Endothelial cell of umbilical vein (primary cell): Measurements from ENCODE around the gene HLA-DMA. TPM values are rescaled to one million over a fixed set of nuclear protein-coding genes. Genes with fewer than 3 reads are reported as not detected.

Experiments used
- BruUV-seq: library from RNA; stranded (reverse); fragments of 400-500 nt; replicated peaks from 2 replicates; lab custom pipeline; 2021; lab: Mats Ljungman, UMichigan
- CTCF ChIA-PET: fragments of 300-600, 350-600 bp; sonication (Branson Sonifier 250); formaldehyde crosslinking; loops from one replicate; lab custom pipeline; 2021; ENCODE audit warnings: antibody characterized with exemption, inconsistent platforms; lab: Charles Lee
- POLR2A ChIA-PET: fragments of 300-600, 350-600 bp; sonication (Branson Sonifier 250); formaldehyde crosslinking; loops from one replicate; lab custom pipeline; 2021; ENCODE audit warnings: antibody characterized with exemption, inconsistent platforms; lab: Charles Lee
- DNase-seq: peaks from one replicate; pipeline ENCODE4 v3.0.0-alpha.2; 2011; ENCODE audit warnings: low read depth, low spot score
- FAIRE-seq: peaks from 2 replicates; lab custom pipeline; 2011; peaks lifted over from hg19 to GRCh38; lab: Jason Lieb, UNC
- H2AFZ ChIP-seq: 2 replicates; pipeline ENCODE4 v1.6.0; 2012; ENCODE audit warnings: low read depth, low read length, control low read depth, inconsistent platforms
- H3K27ac ChIP-seq: 2 replicates; pipeline ENCODE4 v1.5.1; 2011; ENCODE audit warnings: low read depth, mild to moderate bottlenecking, control low read depth, low read length, moderate library complexity; ENCODE audit not compliant: insufficient read depth
- H3K27me3 ChIP-seq, 2 experiments: 2 replicates each; pipeline versions ENCODE4 v1.6.0 to v1.6.1; 2011; ENCODE audit warnings: low read length in 2 of 2, mixed read lengths in 1 of 2; ENCODE audit not compliant: control insufficient read depth in 2 of 2, insufficient read depth in 2 of 2
- H3K36me3 ChIP-seq, 2 experiments: 2 replicates in 1 of 2; 3 replicates in 1 of 2; pipeline ENCODE4 v1.5.1; 2011; ENCODE audit warnings: low read length in 2 of 2, mild to moderate bottlenecking in 1 of 2, moderate library complexity in 1 of 2; ENCODE audit not compliant: control insufficient read depth in 2 of 2, insufficient read depth in 2 of 2; ENCODE audit errors: extremely low read depth in 1 of 2
- H3K4me1 ChIP-seq: 3 replicates; pipeline ENCODE4 v1.5.1; 2011; ENCODE audit warnings: mild to moderate bottlenecking, low read length; ENCODE audit not compliant: control insufficient read depth, insufficient read depth; ENCODE audit errors: extremely low read depth
- H3K4me2 ChIP-seq: 2 replicates; pipeline ENCODE4 v1.6.1; 2011; ENCODE audit warnings: low read length, control low read depth, mixed read lengths; ENCODE audit not compliant: insufficient read depth
- H3K4me3 ChIP-seq, 3 experiments: fragments of 200-600 bp in 1 of 3; sonication (generic), shearing (Covaris generic) in 1 of 3; replicated peaks in 1 of 3; 2 replicates each; pipeline ENCODE4 v1.5.1; 2011 to 2016; ENCODE audit warnings: control low read depth in 3 of 3, low read length in 3 of 3, mild to moderate bottlenecking in 2 of 3, inconsistent platforms in 1 of 3, low read depth in 1 of 3, moderate library complexity in 1 of 3; ENCODE audit not compliant: insufficient read depth in 1 of 3
- H3K79me2 ChIP-seq: 2 replicates; pipeline ENCODE4 v1.6.0; 2012; ENCODE audit warnings: low read length, inconsistent platforms; ENCODE audit not compliant: control insufficient read depth, insufficient read depth
- H3K9ac ChIP-seq: replicated peaks from 2 replicates; pipeline ENCODE3; 2011; ENCODE audit warnings: low read length, control low read depth; ENCODE audit not compliant: insufficient read depth; ENCODE audit errors: extremely low read depth
- H3K9me1 ChIP-seq: replicated peaks from 3 replicates; pipeline ENCODE4 v1.6.0; 2011; ENCODE audit warnings: mild to moderate bottlenecking, low read length; ENCODE audit not compliant: control insufficient read depth, insufficient read depth; ENCODE audit errors: extremely low read depth
- H3K9me3 ChIP-seq: replicated peaks from 2 replicates; pipeline ENCODE4 v1.5.1; 2012; ENCODE audit warnings: low read length, inconsistent platforms; ENCODE audit not compliant: control insufficient read depth, insufficient read depth
- H4K20me1 ChIP-seq: replicated peaks from 2 replicates; pipeline ENCODE3; 2011; ENCODE audit warnings: mild to moderate bottlenecking, low read length; ENCODE audit not compliant: control insufficient read depth, insufficient read depth; ENCODE audit errors: extremely low read depth
- CTCF ChIP-seq, 2 donors: IDR thresholded peaks; 1 replicate in 1 of 2; 2 replicates in 1 of 2; pipeline ENCODE4 v1.5.1; 2011; ENCODE audit warnings: low read length in 2 of 2, mild to moderate bottlenecking in 2 of 2, moderate library complexity in 2 of 2, control low read depth in 1 of 2, inconsistent platforms in 1 of 2, low read depth in 1 of 2; ENCODE audit not compliant: insufficient read depth in 1 of 2; ENCODE audit errors: extremely low read depth in 1 of 2
- EZH2 ChIP-seq: IDR thresholded peaks from 2 replicates; pipeline ENCODE4 v1.6.1; 2012; ENCODE audit warnings: borderline replicate concordance, low read depth, mild to moderate bottlenecking, moderate library complexity, low read length, inconsistent platforms; ENCODE audit not compliant: severe bottlenecking
- FOS ChIP-seq: IDR thresholded peaks from 2 replicates; pipeline ENCODE4 v1.6.1; 2011; ENCODE audit warnings: mild to moderate bottlenecking, low read length, moderate library complexity, borderline replicate concordance; ENCODE audit not compliant: insufficient read depth
- GATA2 ChIP-seq: IDR thresholded peaks from 2 replicates; pipeline ENCODE4 v1.7.0; 2011; ENCODE audit warnings: low read depth, mild to moderate bottlenecking, moderate library complexity, mixed read lengths, low read length; ENCODE audit not compliant: insufficient read length, insufficient read depth
- JUN ChIP-seq: IDR thresholded peaks from 2 replicates; pipeline ENCODE4 v1.6.1; 2011; ENCODE audit warnings: borderline replicate concordance, low read depth; ENCODE audit not compliant: insufficient read length, insufficient read depth
- MAX ChIP-seq: IDR thresholded peaks from 2 replicates; pipeline ENCODE4 v1.6.1; 2011; ENCODE audit not compliant: insufficient read depth, insufficient read length
- MYC ChIP-seq: IDR thresholded peaks from one replicate; pipeline ENCODE4 v1.6.1; 2011; ENCODE audit warnings: mild to moderate bottlenecking, low read depth, low read length
- POLR2A ChIP-seq: IDR thresholded peaks from 2 replicates; pipeline ENCODE4 v1.6.1; 2012; ENCODE audit warnings: low read depth, mild to moderate bottlenecking, control low read depth, low read length
- POLR2AphosphoS5 ChIP-seq: IDR thresholded peaks from 2 replicates; pipeline ENCODE4 v1.6.1; 2012; ENCODE audit warnings: low read depth, mild to moderate bottlenecking, control low read depth, low read length, moderate library complexity; ENCODE audit not compliant: insufficient read depth
- dilution Hi-C: fragments of 300-500 bp; cut with MboI; formaldehyde crosslinking; loops from one replicate; pipeline ENCODE4 v1.15.0; 2019; ENCODE audit warnings: low sequenced_read_pairs; ENCODE audit not compliant: extremely low pct_ligation_motif_present
- intact Hi-C: fragments of 100-400 bp; cut with micrococcal nuclease; formaldehyde crosslinking; loops from one replicate; pipeline ENCODE4 v1.10.0; 2022
- polyA plus RNA-seq, 4 experiments: library from polyadenylated mRNA; depleted of rRNA in 3 of 4; stranded (reverse) in 3 of 4; unstranded in 1 of 4; fragments of >200 nt; gene quantifications; 2 replicates each; pipeline versions ENCODE4 v1.2.1 to v1.2.3, GENCODE V29; 2011 to 2012; ENCODE audit warnings: missing spikeins in 1 of 4
- total RNA-seq: library from RNA; stranded (reverse); gene quantifications from 2 replicates; pipeline ENCODE4 v1.2.3, GENCODE V29; 2021

The HLA-DMA gene
- total and polyA plus RNA-seq, 2 donors (not counting 3 experiments of a cell fraction or from before 2014, with no cell fraction given), result 1.2 to 7.7 TPM

- no peak overlapping the region for H2AFZ ChIP-seq
- CTCF ChIA-PET, result interaction anchor here (0.6 to 8.5 kb wide), 5 partner anchors 12 to 68 kb away, joined by 3 to 580 read pairs (median 59); partner anchors contain the start of gene HLA-DMA
- DNase-seq (no peak), FAIRE-seq (no peak)
- no peaks in the 10 kb centered on the region for H3K9me1 ChIP-seq
- H3K4me2 ChIP-seq, result no peak overlapping the region
- H3K27me3 ChIP-seq, result peaks cover 44 to 75% of the 10 kb centered on the region in 2 experiments
- dilution Hi-C loops, result no loop called here
- no peaks in the 10 kb centered on the region for H3K4me1 ChIP-seq
- TF ChIP-seq POLR2A, result no peak
- TF ChIP-seq EZH2, result peak; percentile 20
- no peak for TF ChIP-seq JUN
- no peak for TF ChIP-seq FOS
- TF ChIP-seq MAX, result no peak
- TF ChIP-seq POLR2AphosphoS5, result no peak
- no peak for TF ChIP-seq MYC
- no peak for TF ChIP-seq CTCF (IDR thresholded peaks at IDR 0.05; ENCODE audit: extremely low read depth in 1 of 2, insufficient read depth in 1 of 2, low read depth in 1 of 2, low read length in 2 of 2)
- TF ChIP-seq GATA2, result no peak
- H3K9me3 ChIP-seq, result no peaks in the 10 kb centered on the region
- POLR2A ChIA-PET, result interaction anchor here (0.5 to 3.6 kb wide), 2 partner anchors 36 to 43 kb away, joined by 3 to 30 read pairs; no protein-coding TSS in a partner anchor
- H3K9ac ChIP-seq, result no peak overlapping the region
- intact Hi-C loops, result no loop called here
- BruUV-seq, result no TSS peak
- no peaks in the 10 kb centered on the region for H4K20me1 ChIP-seq
- no peaks in the 10 kb centered on the region for H3K36me3 ChIP-seq
- H3K4me3 ChIP-seq, result no peak overlapping the region
- H3K79me2 ChIP-seq, result no peaks in the 10 kb centered on the region
- no peak overlapping the region for H3K27ac ChIP-seq
These were observed 17.2 kb downstream of the HLA-DMA start for GRCh38 chr6:32935551-32936238.
